Esophagus muscularis mucosa (tissue), 4 donors: ENCODE data around the gene EFEMP2. TPM values are rescaled to one million over a fixed set of nuclear protein-coding genes. Genes with fewer than 3 reads are reported as not detected.
A peak's percentile ranks its signal among the peaks of the same experiment; 100 is the strongest.

Experiments
- DNase-seq: peaks from one replicate; pipeline ENCODE4 v3.0.0-alpha.2; 2017; ENCODE audit errors: extremely low spot score
- H3K27ac ChIP-seq, 4 donors: fragments of 200-600 bp; sonication (generic); replicated peaks in 1 of 4; 1 replicate in 3 of 4; 2 replicates in 1 of 4; pipeline ENCODE4 v1.5.1; 2016 to 2019; ENCODE audit warnings: mild to moderate bottlenecking in 1 of 4
- H3K27me3 ChIP-seq, 4 donors: fragments of 200-600 bp; sonication (generic); one replicate each; pipeline versions ENCODE4 v1.5.1 to v1.6.0; 2016 to 2019
- H3K36me3 ChIP-seq, 4 donors: fragments of 200-600 bp; sonication (generic); one replicate each; pipeline ENCODE4 v1.5.1; 2016 to 2019
- H3K4me1 ChIP-seq, 4 donors: fragments of 200-600 bp; sonication (generic); one replicate each; pipeline ENCODE4 v1.5.1; 2016 to 2019
- H3K4me3 ChIP-seq, 4 donors: fragments of 200-600 bp; sonication (generic); 1 replicate in 2 of 4; 2 replicates in 2 of 4; pipeline ENCODE4 v1.5.1; 2016 to 2019; ENCODE audit warnings: mild to moderate bottlenecking in 4 of 4, moderate library complexity in 1 of 4
- H3K9me3 ChIP-seq, 4 donors: fragments of 200-600 bp; sonication (generic); 1 replicate in 3 of 4; 2 replicates in 1 of 4; pipeline ENCODE4 v1.5.1; 2016 to 2019
- EP300 ChIP-seq: sonication (generic); formaldehyde crosslinking; IDR thresholded peaks from one replicate; pipeline ENCODE4 v1.6.1; 2017; ENCODE audit warnings: antibody characterized with exemption
- POLR2A ChIP-seq: fragments of 450-650 bp; IDR thresholded peaks from one replicate; pipeline ENCODE4 v1.6.1; 2017; ENCODE audit warnings: antibody characterized with exemption, moderate library complexity, mild to moderate bottlenecking, low read depth
- POLR2AphosphoS5 ChIP-seq, 2 donors: sonication (generic); formaldehyde crosslinking; IDR thresholded peaks; one replicate each; pipeline ENCODE4 v1.6.1; 2017; ENCODE audit warnings: antibody characterized with exemption in 2 of 2
- WGBS: methylation state at CpG from one replicate; pipeline ENCODE4 v1.1.5; 2018; 5-methylcytosine and 5-hydroxymethylcytosine counted together
- intact Hi-C: fragments of 100-400 bp; cut with DNase I; formaldehyde crosslinking; loops from one replicate; pipeline ENCODE4 v1.15.1; 2023
- total RNA-seq, 4 donors: library from RNA; depleted of rRNA; stranded (reverse); fragments of >200 nt; gene quantifications; one replicate each; pipeline versions ENCODE4 v1.1.0 to v1.2.1, GENCODE V29; 2016
- TF ChIP-seq, protein P1 (sequence below), 3 experiments: fragments of 200-600 bp in 2 of 3; fragments of 450-650 bp in 1 of 3; sonication (generic) in 2 of 3; IDR thresholded peaks; one replicate each; pipeline ENCODE4 v1.5.1; 2017 to 2019; ENCODE audit warnings: antibody characterized with exemption in 3 of 3, mild to moderate bottlenecking in 2 of 3, moderate library complexity in 1 of 3

Gene EFEMP2
- total RNA-seq, 4 donors from 2014 or later: 71.8 to 111 (median 82.2) TPM

DNA sequence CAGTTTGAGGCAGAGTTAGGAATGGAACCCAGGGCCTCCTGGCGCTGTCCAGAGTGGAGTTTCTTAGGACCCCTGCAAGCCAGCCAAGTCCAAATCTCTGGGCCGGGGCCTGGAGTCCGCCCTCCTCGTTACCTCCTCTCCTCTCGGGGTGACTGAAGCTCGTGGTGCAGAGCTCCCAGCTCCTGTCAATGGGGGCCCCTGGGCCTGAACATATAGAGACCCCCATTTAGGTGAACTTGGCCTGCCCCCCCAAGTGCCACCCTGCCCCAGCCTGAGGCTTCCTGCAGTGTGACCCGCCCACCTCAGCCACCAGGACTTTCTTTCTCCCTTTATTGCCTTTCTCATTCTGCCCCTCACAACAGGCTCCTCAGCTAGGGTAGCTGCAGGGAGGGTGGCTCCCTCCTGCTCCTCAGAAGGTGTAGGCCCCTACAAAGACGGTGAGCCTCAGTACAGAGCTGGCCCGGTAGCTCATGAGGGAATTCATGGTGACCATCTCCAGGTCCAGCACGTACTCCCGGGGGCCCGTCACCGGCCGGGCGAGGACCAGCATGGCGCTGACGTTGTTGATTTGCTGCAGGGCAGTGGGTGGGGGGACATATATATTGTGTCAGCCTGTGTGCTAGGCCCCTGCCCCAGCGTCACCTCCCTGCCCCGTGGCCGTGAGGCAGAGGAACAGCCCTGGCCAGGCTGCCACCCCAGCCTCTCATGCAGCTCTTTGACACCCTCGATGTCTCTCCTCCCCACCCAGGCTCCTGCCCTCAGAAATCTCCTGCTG lies 5.9 kb downstream of the EFEMP2 start:
- TF ChIP-seq POLR2AphosphoS5 (IDR thresholded peaks at IDR 0.05) (no peak), POLR2A (no peak), EP300 (no peak)
- TF ChIP-seq, protein P1, sequence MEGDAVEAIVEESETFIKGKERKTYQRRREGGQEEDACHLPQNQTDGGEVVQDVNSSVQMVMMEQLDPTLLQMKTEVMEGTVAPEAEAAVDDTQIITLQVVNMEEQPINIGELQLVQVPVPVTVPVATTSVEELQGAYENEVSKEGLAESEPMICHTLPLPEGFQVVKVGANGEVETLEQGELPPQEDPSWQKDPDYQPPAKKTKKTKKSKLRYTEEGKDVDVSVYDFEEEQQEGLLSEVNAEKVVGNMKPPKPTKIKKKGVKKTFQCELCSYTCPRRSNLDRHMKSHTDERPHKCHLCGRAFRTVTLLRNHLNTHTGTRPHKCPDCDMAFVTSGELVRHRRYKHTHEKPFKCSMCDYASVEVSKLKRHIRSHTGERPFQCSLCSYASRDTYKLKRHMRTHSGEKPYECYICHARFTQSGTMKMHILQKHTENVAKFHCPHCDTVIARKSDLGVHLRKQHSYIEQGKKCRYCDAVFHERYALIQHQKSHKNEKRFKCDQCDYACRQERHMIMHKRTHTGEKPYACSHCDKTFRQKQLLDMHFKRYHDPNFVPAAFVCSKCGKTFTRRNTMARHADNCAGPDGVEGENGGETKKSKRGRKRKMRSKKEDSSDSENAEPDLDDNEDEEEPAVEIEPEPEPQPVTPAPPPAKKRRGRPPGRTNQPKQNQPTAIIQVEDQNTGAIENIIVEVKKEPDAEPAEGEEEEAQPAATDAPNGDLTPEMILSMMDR (IDR thresholded peaks at IDR 0.05): no peak
- Histone ChIP-seq H3K9me3 (no peaks in the 10 kb centered on the region), H3K36me3 (peaks cover 35 to 95% (median 85%) of the 10 kb centered on the region in 4 donors), H3K4me3 (no peak overlapping the region), H3K27me3 (no peaks in the 10 kb centered on the region), H3K27ac (peak overlapping the region in 1 of 4 donors; percentile 47), H3K4me1 (peaks cover 25 to 82% (median 56%) of the 10 kb centered on the region in 4 donors)
- intact Hi-C loops: no loop called here
- DNase-seq: no peak
- 72% methylated on average over 21 of the region's 21 CpGs for WGBS

GRCh38 chr11:65865550-65866172 lies 6.9 kb downstream of the EFEMP2 start:
- no peak for TF ChIP-seq POLR2AphosphoS5 (IDR thresholded peaks at IDR 0.05)
- TF ChIP-seq EP300: no peak
- TF ChIP-seq, protein P1 (IDR thresholded peaks at IDR 0.05): no peak
- no peak for TF ChIP-seq POLR2A
- no peaks in the 10 kb centered on the region for H3K27me3 ChIP-seq
- intact Hi-C loops: no loop called here
- 60% methylated on average over 4 of the region's 9 CpGs for WGBS
- no peak for DNase-seq
- peaks cover 23 to 81% (median 54%) of the 10 kb centered on the region in 4 donors for H3K4me1 ChIP-seq
- H3K9me3 ChIP-seq: no peaks in the 10 kb centered on the region
- H3K4me3 ChIP-seq: no peak overlapping the region
- peaks cover 35 to 92% (median 85%) of the 10 kb centered on the region in 4 donors for H3K36me3 ChIP-seq
- H3K27ac ChIP-seq: peak overlapping the region in 1 of 4 donors; percentile 36

GRCh38 chr11:65864706-65865471 lies 7.7 kb downstream of the EFEMP2 start:
- no peaks in the 10 kb centered on the region for H3K9me3 ChIP-seq
- peaks cover 19 to 76% (median 49%) of the 10 kb centered on the region in 4 donors for H3K4me1 ChIP-seq
- H3K36me3 ChIP-seq: peaks cover 35 to 84% (median 81%) of the 10 kb centered on the region in 4 donors
- H3K4me3 ChIP-seq: no peak overlapping the region
- H3K27ac ChIP-seq: peak overlapping the region in 1 of 4 donors; percentile 36
- 86% methylated on average over 13 of the region's 18 CpGs for WGBS
- H3K27me3 ChIP-seq: no peaks in the 10 kb centered on the region
- intact Hi-C loops: no loop called here
- no peak for DNase-seq
- no peak for TF ChIP-seq EP300
- no peak for TF ChIP-seq POLR2AphosphoS5 (IDR thresholded peaks at IDR 0.05)
- TF ChIP-seq, protein P1 (IDR thresholded peaks at IDR 0.05): no peak
- no peak for TF ChIP-seq POLR2A

DNA sequence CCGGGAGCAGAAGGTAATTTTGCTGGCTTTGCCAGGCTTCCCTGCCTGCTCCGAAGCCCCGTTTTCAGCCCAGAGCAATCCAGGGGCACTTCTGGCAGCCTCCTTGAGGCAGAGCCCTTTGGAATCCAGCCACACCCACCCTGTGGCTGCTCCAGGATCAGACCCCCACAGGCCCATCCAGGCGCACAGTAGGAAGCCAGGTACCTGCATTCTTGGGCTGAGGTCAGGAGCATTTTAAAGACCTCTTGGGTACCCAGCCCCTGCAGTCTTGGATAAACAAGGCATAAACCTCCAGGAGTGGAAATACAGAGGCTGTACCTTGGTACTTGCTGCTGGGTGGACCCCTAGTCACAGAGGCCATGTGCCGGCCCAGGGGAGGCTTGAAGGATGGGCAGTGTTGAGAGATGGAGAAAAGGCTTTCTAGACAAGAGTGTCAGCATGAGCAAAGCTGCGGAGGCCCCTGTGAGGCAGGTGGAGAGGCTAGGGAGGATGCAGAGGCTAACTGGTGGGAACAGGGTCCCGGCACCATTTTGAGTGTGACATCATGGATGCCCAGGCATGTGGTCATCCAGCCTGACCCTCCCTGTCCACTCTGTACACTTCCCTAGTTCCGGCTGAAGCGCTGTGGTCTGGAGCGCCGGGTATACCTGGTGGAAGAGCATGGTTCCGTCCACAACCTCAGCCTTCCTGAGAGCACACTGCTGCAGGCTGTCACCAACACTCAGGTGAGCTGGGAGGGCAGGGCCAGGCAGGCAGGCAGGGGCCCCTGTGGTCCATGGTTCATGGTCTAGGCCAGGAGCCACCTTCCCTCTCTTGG lies 8.5 kb downstream of the EFEMP2 start:
- Histone ChIP-seq H3K4me3 (no peak overlapping the region), H3K27ac (peak overlapping the region in 2 of 4 donors; percentile 98 to 100), H3K9me3 (no peaks in the 10 kb centered on the region), H3K4me1 (peaks cover 22 to 74% (median 50%) of the 10 kb centered on the region in 4 donors), H3K36me3 (peaks cover 35 to 77% (median 74%) of the 10 kb centered on the region in 4 donors), H3K27me3 (no peaks in the 10 kb centered on the region)
- DNase-seq: no peak
- WGBS: 87% methylated on average over 7 of the region's 12 CpGs
- intact Hi-C loops: no loop called here
- peak in 1 of 2 donors; percentile 4 for TF ChIP-seq POLR2AphosphoS5 (IDR thresholded peaks at IDR 0.05)
- TF ChIP-seq POLR2A: no peak
